Ovary (tissue), 9 donors: ENCODE measurements around the gene TFPI2. TPM values are rescaled to one million over a fixed set of nuclear protein-coding genes. Genes with fewer than 3 reads are reported as not detected.
"Not testable (repeated sequence)": the region's sequence is repeated elsewhere in the genome, so short reads cannot be mapped to it uniquely, and the experiment has no call there.

Experiments
- DNase-seq, 5 donors: peaks; one replicate each; pipeline ENCODE4 v3.0.0-alpha.2; 2019 to 2020
- H3K27ac ChIP-seq, 2 donors: fragments of 200-600 bp; one replicate each; pipeline versions ENCODE4 v1.5.1 to v1.8.0; 2019 to 2022
- H3K27me3 ChIP-seq: fragments of 200-600 bp; one replicate; pipeline ENCODE4 v1.8.0; 2022
- H3K36me3 ChIP-seq: fragments of 200-600 bp; sonication (generic); one replicate; pipeline ENCODE4 v1.5.1; 2019
- H3K4me1 ChIP-seq: one replicate; pipeline ENCODE4 v1.8.1; 2013; ENCODE audit warnings: mild to moderate bottlenecking, moderate library complexity; ENCODE audit not compliant: insufficient read depth
- H3K4me3 ChIP-seq: fragments of 200-600 bp; sonication (generic); one replicate; pipeline ENCODE4 v1.5.1; 2017
- H3K9me3 ChIP-seq, 2 donors: fragments of 200-600 bp in 1 of 2; sonication (generic) in 1 of 2; one replicate each; pipeline versions ENCODE4 v1.5.1 to v1.8.1; 2013 to 2019; ENCODE audit warnings: mild to moderate bottlenecking in 1 of 2, moderate library complexity in 1 of 2
- EP300 ChIP-seq: sonication (generic); formaldehyde crosslinking; IDR thresholded peaks from one replicate; pipeline ENCODE4 v1.6.1; 2017; ENCODE audit warnings: antibody characterized with exemption
- POLR2A ChIP-seq: fragments of 450-650 bp; IDR thresholded peaks from one replicate; pipeline ENCODE4 v1.6.1; 2017; ENCODE audit warnings: antibody characterized with exemption, mild to moderate bottlenecking, moderate library complexity
- WGBS, 3 donors: extraction: QIAGEN DNeasy Blood & Tissue Kit in 1 of 3; methylation state at CpG; one replicate each; pipeline versions ENCODE4 v1.1.5 to v1.1.7; 2013 to 2017; 5-methylcytosine and 5-hydroxymethylcytosine counted together
- intact Hi-C, 4 donors: fragments of 100-400 bp; cut with DNase I; formaldehyde crosslinking; loops; one replicate each; pipeline versions ENCODE4 v1.11.0 to v1.15.1; 2022 to 2023
- polyA plus RNA-seq, 2 donors: library from polyadenylated mRNA; stranded (reverse); fragments of 200-250 nt in 1 of 2; fragments of 350-450 nt in 1 of 2; fragmentation: Illumina TruSeq in 1 of 2; extraction: RNeasy Lipid Tissue Mini Kit (QIAGEN cat#74804) in 1 of 2; gene quantifications; one replicate each; pipeline ENCODE4 v1.2.3, GENCODE V29; 2013 to 2014
- total RNA-seq, 7 donors: library from RNA; depleted of rRNA in 2 of 7; stranded (reverse); fragments of >200 nt in 2 of 7; fragmentation: NEBNext Ultra II Directional in 3 of 7; extraction: Animal tissue kit (Norgen Biotek cat#: 25700) in 3 of 7; gene quantifications; one replicate each; pipeline versions ENCODE4 v1.1.0 to v1.2.4, GENCODE V29; 2016 to 2023
- TF ChIP-seq, protein P1 (sequence below), 3 donors: fragments of 450-650 bp in 2 of 3; fragments of 200-600 bp in 1 of 3; IDR thresholded peaks; one replicate each; pipeline versions ENCODE4 v1.5.1 to v1.8.0; 2016 to 2022; ENCODE audit warnings: antibody characterized with exemption in 3 of 3, mild to moderate bottlenecking in 1 of 3
- donor health status: DM: no; HTN: no; CAD: no; lungs with moderate emphysema.
- donor health status: DM: no; HTN: no; CAD: no.
- donor health status: Bipolar disorder and iron deficiency.
- donor health status: DM: yes; HTN: yes; CAD: no.
- donor health status: DM: no; HTN: no; CAD: no.
- donor health status: DM: yes; HTN: yes; CAD: no.

TFPI2 gene
- total and polyA plus RNA-seq, 9 donors = 22.9 to 126 (median 45.0) TPM

DNA sequence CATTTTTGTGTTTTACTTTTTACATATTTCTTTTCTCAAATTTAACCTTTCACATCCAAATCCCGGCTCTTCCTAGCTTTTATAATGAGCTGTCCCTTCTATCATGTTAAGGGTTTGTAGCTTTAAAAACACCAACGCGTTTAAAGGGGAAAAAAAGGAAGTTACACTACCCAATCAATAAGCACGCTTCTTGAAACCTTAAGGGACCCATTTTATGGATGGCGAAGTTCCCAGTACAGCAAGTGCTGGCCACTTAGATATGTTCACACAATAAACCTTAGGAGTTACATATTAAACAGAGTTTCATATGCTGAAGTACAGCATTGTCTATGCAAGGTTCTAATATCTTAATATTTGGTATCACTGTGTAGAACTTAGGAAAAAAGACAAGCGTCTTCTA, 32.7 kb upstream of the TFPI2 start:
- intact Hi-C loops = loop anchor here in 1 of 4 donors (5.0 kb wide), 1 partner anchor 489 kb away; no protein-coding TSS in a partner anchor
- H3K27ac ChIP-seq = peak overlapping the region; percentile 13 to 91
- 3% methylated on average over 6 of the region's 6 CpGs for WGBS, 3 donors

DNA sequence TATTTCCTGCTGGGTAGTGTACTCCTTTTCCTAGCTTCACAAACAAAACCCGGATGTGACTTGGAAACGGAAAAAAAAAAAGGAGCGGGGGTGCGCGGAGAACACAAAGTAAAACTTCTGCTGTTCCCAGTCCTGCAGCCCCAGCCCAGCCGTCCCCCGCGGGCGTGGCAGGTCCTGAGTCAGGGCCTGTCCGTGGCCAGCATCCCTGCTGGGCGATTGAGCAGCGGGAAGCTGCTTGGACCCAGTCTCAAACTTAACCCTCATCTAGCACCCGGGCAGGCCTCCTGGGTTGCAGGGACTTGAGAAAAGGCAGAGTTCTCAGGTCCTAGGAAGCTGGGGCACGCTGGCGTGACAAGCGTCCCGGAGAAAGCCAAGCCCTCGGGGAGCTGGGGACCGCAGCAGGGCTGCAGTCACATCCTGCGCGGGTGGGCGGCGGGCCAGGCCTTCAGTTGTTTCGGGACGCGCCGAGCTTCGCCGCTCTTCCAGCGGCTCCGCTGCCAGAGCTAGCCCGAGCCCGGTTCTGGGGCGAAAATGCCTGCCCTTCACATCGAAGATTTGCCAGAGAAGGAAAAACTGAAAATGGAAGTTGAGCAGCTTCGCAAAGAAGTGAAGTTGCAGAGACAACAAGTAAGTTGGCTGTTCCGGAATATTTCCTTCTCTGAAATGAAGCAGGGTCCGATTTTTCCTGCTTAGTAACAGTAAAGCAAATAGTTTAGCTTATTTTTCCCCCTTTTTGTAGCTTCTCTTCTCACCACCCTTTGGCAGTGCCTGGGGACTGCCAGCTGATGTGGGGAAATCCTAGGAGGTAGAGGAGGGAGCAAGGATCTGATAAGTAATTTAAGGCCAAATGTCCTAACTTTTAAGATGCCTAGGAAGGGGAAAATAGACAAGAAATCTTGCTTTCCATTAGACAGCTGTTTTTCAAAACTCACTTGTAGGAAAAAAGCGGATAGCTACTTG, 31.3 kb upstream of the TFPI2 start, which contains the start of gene GNG11:
TSS of gene GNG11 (plus strand) at position 129 of the 960 bp plus-strand sequence. CDS start at position 532, 403 bp downstream.
- DNase-seq = peak; percentile 82 to 88 (median 84)
- peak within 1 kb of the TSS; percentile 80 for H3K4me3 ChIP-seq
- H3K4me1 ChIP-seq = peaks cover 3% of the 10 kb centered on the region
- 0 to 1% (median 0%) methylated on average over 39 of the region's 39 CpGs for WGBS, 3 donors
- H3K36me3 ChIP-seq = no peaks in the 10 kb centered on the region
- H3K9me3 ChIP-seq = no peaks in the 10 kb centered on the region
- peak within 1 kb of the TSS; percentile 86 to 91 for H3K27ac ChIP-seq
- intact Hi-C loops = loop anchor here in 1 of 4 donors (5.0 kb wide), 1 partner anchor 490 kb away; no protein-coding TSS in a partner anchor
- TF ChIP-seq, protein P1, sequence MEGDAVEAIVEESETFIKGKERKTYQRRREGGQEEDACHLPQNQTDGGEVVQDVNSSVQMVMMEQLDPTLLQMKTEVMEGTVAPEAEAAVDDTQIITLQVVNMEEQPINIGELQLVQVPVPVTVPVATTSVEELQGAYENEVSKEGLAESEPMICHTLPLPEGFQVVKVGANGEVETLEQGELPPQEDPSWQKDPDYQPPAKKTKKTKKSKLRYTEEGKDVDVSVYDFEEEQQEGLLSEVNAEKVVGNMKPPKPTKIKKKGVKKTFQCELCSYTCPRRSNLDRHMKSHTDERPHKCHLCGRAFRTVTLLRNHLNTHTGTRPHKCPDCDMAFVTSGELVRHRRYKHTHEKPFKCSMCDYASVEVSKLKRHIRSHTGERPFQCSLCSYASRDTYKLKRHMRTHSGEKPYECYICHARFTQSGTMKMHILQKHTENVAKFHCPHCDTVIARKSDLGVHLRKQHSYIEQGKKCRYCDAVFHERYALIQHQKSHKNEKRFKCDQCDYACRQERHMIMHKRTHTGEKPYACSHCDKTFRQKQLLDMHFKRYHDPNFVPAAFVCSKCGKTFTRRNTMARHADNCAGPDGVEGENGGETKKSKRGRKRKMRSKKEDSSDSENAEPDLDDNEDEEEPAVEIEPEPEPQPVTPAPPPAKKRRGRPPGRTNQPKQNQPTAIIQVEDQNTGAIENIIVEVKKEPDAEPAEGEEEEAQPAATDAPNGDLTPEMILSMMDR (IDR thresholded peaks at IDR 0.05) = no peak
- no peak for TF ChIP-seq EP300
- no peak for TF ChIP-seq POLR2A
- no peaks in the 10 kb centered on the region for H3K27me3 ChIP-seq

More for the DNA sequence above, 32.7 kb upstream of the TFPI2 start:
- Histone ChIP-seq H3K27me3 (no peaks in the 10 kb centered on the region), H3K4me3 (peak overlapping the region; percentile 80), H3K36me3 (no peaks in the 10 kb centered on the region), H3K9me3 (no peaks in the 10 kb centered on the region), H3K4me1 (peaks cover 3% of the 10 kb centered on the region)
- TF ChIP-seq POLR2A = no peak
- no peak for TF ChIP-seq EP300
- TF ChIP-seq, protein P1 (IDR thresholded peaks at IDR 0.05) = no peak
- DNase-seq = no peak

DNA sequence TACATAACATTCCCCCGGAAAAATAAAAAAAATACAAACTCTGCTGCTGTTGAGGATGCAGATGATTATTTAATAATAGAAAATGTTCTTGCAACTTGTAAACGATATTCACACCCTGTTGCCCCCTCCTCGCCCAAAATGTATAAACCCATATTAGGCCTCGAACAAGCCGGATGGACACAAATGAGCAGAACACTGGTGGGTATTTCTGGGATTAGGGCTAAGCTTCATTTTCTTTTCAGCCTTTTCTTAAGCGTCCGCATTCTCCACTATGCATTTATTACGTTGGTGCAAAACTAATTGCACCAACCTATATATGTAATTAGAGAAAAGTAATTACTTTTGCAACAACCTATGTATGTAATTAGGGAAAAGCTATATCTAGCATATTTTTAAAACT, 30.6 kb upstream of the TFPI2 start:
- no peaks in the 10 kb centered on the region for H3K36me3 ChIP-seq
- H3K9me3 ChIP-seq = no peaks in the 10 kb centered on the region
- no peaks in the 10 kb centered on the region for H3K27me3 ChIP-seq
- peak overlapping the region; percentile 86 to 91 for H3K27ac ChIP-seq
- H3K4me1 ChIP-seq = peaks cover 2% of the 10 kb centered on the region
- 3 to 8% (median 4%) methylated on average over 8 of the region's 8 CpGs for WGBS, 3 donors
- TF ChIP-seq EP300 (no peak), POLR2A (no peak)
- TF ChIP-seq, protein P1 (IDR thresholded peaks at IDR 0.05) = no peak
- DNase-seq = no peak
- H3K4me3 ChIP-seq = peak overlapping the region; percentile 80
- intact Hi-C loops = loop anchor here in 1 of 4 donors (5.0 kb wide), 1 partner anchor 491 kb away; no protein-coding TSS in a partner anchor

DNA sequence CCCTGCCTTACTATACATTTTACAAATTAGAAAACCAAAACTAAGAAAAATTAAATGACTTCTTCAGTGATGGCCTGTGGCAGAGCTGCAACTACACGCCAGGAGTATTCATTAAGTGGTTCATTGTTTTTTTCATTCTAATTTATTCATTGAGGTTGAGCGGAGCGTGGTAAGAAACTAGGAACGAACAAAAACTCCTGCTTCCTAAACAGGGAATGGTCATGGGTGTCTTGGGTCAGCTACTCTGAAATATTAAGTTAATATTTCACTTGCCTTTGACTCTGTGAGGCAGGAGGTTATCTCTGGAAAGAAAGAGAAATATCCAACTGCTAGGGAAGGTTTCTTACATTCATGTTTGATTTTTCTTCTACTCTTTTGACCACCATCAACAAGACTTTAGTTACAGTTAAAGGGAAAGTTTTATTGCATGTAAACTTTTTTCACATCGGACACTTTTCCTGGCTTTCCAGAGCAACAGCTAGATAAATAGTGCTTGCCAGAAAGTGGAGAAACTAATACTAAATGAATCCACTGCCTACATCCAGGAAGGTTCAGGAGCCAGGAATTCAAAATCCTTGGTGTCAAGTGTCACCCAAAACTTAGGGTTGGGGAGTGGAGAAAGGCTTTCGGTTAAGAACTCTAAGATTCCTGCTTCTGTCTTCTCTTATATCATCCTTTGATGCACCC, 30.1 kb upstream of the TFPI2 start:
- Histone ChIP-seq H3K9me3 (no peaks in the 10 kb centered on the region), H3K4me3 (peak overlapping the region; percentile 80), H3K36me3 (no peaks in the 10 kb centered on the region), H3K27ac (peak overlapping the region; percentile 86 to 91), H3K27me3 (no peaks in the 10 kb centered on the region), H3K4me1 (peaks cover 2% of the 10 kb centered on the region)
- DNase-seq = no peak
- 8 to 12% (median 10%) methylated on average over 6 of the region's 6 CpGs for WGBS, 3 donors
- TF ChIP-seq EP300 (no peak), POLR2A (no peak)
- TF ChIP-seq, protein P1 (IDR thresholded peaks at IDR 0.05) = no peak
- intact Hi-C loops = loop anchor here in 1 of 4 donors (5.0 kb wide), 1 partner anchor 492 kb away; no protein-coding TSS in a partner anchor

DNA sequence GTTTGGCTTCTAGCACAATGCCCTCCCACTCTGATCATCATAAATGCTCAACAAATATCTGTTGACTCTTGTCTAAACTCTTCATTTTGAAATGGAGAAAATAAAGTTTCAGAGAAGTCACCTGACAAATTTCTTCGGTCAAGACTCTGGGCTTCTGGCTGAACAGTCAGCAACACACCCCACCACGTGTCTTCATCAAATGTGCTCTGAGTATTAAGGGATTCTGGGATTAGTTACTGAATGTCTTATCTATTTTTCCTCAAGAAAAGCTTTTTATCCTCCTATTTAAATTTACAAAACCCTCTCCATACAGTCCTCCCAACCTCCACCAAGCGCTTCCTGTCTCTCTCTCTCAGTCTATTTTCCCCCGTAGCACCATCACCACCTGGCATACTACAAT, 25.8 kb upstream of the TFPI2 start:
- intact Hi-C loops, H3K36me3 ChIP-seq, H3K9me3 ChIP-seq, DNase-seq, H3K4me3 ChIP-seq, H3K4me1 ChIP-seq, H3K27me3 ChIP-seq: not testable (repeated sequence)
- 52 to 58% (median 54%) methylated on average over 4 of the region's 4 CpGs for WGBS, 3 donors
- peak overlapping the region in 1 of 2 donors; percentile 50 for H3K27ac ChIP-seq

DNA sequence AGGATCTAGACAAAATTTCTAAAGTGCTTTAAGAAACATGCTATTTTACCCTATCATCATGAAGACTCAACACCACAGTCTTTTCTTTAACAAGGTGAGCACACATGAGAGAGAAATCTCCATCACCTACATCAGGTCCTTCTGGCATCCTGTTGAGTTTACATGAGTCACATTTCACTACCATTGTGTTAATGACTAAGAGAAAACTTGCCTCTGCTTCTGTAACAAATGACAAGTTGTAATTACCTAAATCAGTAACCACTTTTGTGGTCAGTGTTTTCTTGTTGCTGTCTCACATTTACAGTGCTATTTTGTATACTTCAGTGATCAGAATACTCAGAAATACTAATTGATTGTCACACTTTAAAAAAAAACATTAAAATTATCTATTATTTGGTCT, 25.3 kb upstream of the TFPI2 start:
- H3K4me1 ChIP-seq, H3K36me3 ChIP-seq, DNase-seq, intact Hi-C loops, H3K9me3 ChIP-seq, H3K27me3 ChIP-seq, H3K4me3 ChIP-seq: not testable (repeated sequence)
- peak overlapping the region in 1 of 2 donors; percentile 50 for H3K27ac ChIP-seq
